Activated CD4-positive, alpha-beta T cell treated with anti-CD3 and anti-CD28 coated beads, Interleukin-2, amount 50 U/mL, for 1 hour (primary cell): Measurements from ENCODE around the gene EID2.

ENCODE experiments used
- DNase-seq: peaks from one replicate; pipeline ENCODE4 v3.0.0-alpha.2; 2020

Gene EID2

GRCh38 chr19:39500543-39500942 lies 39.4 kb downstream of the EID2 start:
- no peak for DNase-seq

- DNase-seq, result no peak
Measured at GRCh38 chr19:39499932-39500331, 40.0 kb downstream of the EID2 start.

GRCh38 chr19:39498798-39499642 lies 40.9 kb downstream of the EID2 start, which contains the start of gene DLL3:
Gene DLL3, plus strand, starts transcription at chr19:39498947. Its CDS starts 28 bp downstream, at chr19:39498975.
- no peak for DNase-seq

GRCh38 chr19:39497996-39498797 lies 41.8 kb downstream of the EID2 start:
- DNase-seq, result no peak

DNA sequence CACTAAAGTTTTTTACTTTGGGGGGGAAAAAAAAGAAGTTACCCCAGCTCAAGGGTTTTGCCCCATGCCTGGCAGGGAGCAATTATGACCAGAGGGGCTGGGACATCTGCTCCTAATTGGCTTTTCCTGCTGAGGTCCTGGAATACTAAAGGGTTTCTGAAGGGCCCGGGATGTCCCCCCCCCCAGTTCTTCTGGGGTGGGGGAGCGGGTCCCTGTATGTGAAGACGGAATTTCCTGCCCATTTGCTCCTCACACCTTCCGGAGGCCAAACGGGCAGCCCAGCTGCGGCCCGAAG lies 42.3 kb downstream of the EID2 start:
- DNase-seq, result no peak

GRCh38 chr19:39496063-39496462 lies 43.9 kb downstream of the EID2 start:
- no peak for DNase-seq

- no peak for DNase-seq
Measured at GRCh38 chr19:39494661-39495060, 45.3 kb downstream of the EID2 start.

DNA sequence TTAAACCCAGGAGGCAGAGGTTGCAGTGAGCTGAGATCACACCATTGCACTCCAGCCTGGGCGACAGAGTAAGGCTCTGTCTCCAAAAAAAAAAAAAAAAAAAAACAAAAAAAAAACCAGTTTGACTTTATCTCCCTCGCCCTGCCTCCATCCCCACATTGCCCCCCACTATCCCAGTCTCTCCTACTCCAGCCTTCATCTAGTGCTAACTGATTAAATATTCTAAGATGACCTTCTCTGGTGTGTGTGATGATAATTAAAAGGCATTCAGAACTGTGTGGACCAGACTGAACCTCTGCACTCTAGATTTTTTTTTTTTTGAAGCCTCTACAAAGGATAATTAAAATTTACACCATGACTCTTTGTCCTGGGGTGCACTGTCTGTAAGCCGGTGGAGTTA lies 47.2 kb downstream of the EID2 start:
- no peak for DNase-seq

DNA sequence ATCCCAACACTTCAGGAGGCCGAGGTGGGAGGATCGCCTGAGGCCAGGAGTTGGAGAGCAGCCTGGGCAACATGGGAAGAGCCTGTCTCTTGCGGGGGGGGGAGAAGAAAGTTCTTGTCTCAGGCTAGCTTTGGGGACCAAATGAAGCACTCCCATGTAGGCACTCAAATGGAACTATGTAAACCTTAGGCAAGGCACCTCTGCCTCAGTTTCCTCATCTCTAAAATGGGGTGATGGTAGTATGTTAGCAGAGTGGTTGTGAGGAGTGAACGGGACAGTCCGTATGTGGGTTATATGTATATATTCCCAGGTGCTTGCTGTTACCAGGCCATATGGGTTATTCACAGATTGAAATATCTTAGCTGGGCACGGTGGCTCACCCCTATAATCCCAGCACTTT lies 47.7 kb downstream of the EID2 start:
- DNase-seq, result no peak

DNA sequence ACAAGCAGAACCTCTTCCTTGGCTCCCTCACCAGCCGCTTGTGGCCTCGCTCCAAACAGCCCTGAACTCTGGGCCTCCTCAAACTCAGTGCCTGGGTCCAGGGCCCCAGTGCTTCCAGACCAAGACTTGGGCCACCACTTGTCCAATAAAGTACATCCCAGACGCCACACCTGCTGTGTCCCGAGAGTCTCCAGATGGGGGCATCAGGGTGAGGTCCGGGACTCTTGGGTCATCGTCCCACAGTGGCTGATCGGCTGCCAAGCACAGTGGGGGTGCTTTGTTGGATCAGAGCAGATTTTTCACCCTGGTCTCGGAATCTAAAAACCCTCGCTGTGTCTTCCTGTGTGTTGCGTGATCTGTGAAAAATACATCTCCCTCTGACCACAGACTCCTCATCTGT lies 50.2 kb downstream of the EID2 start:
- DNase-seq, result no peak
